GM12878 (cell line): ENCODE measurements around the gene ZCCHC2. TPM values are rescaled to one million over a fixed set of nuclear protein-coding genes. Genes with fewer than 3 reads are reported as not detected.

Experiments
- ATAC-seq: fragments of 200-7000 bp; cut with Tn5 transposase; 3 replicates; pipeline ENCODE4 v1.9.1; 2020; ENCODE audit warnings: mild to moderate bottlenecking, moderate library complexity
- BruUV-seq: library from RNA; stranded (reverse); fragments of 400-500 nt; replicated peaks from 2 replicates; lab custom pipeline; 2021; lab: Mats Ljungman, UMichigan
- CTCF ChIA-PET: fragments of 300-600 bp; sonication (Branson Sonifier 250); formaldehyde crosslinking; extraction: SDS; loops from one replicate; lab custom pipeline; 2021; ENCODE audit warnings: inconsistent platforms; lab: Yijun Ruan, JAX
- POLR2A ChIA-PET: fragments of 350-600 bp; formaldehyde crosslinking; extraction: SDS; loops from one replicate; lab custom pipeline; 2021; ENCODE audit warnings: inconsistent platforms; lab: Charles Lee
- RAD21 ChIA-PET: fragments of 300-600 bp; sonication (Branson Sonifier 250); formaldehyde crosslinking; loops from one replicate; lab custom pipeline; 2023; ENCODE audit warnings: antibody characterized with exemption; ENCODE audit not compliant: unreplicated experiment; lab: Charles Lee
- SMC1A ChIA-PET: fragments of 300-600 bp; sonication (Branson Sonifier 250); formaldehyde crosslinking; loops from one replicate; lab custom pipeline; 2023; ENCODE audit not compliant: unreplicated experiment, uncharacterized antibody; lab: Charles Lee
- DNase-seq: peaks from one replicate; pipeline ENCODE4 v3.0.0-alpha.2; 2011; ENCODE audit warnings: low read depth, low spot score
- FAIRE-seq: peaks from 3 replicates; lab custom pipeline; 2011; peaks lifted over from hg19 to GRCh38; lab: Jason Lieb, UNC
- H2AFZ ChIP-seq: 2 replicates; pipeline ENCODE4 v1.6.0; 2011; ENCODE audit warnings: low read depth, low read length, control low read depth; ENCODE audit not compliant: control insufficient read depth
- H3K27ac ChIP-seq: 2 replicates; pipeline ENCODE4 v1.5.1; 2011; ENCODE audit warnings: control low read depth; ENCODE audit not compliant: control insufficient read depth, insufficient read depth
- H3K27me3 ChIP-seq, 2 experiments: replicated peaks in 1 of 2; 2 replicates each; pipeline versions ENCODE4 v1.6.0 to v1.6.1; 2011; ENCODE audit warnings: low read length in 1 of 2; ENCODE audit not compliant: control insufficient read depth in 2 of 2, insufficient read depth in 2 of 2
- H3K36me3 ChIP-seq, 2 experiments: 2 replicates each; pipeline ENCODE4 v1.5.1; 2011; ENCODE audit warnings: low read length in 1 of 2; ENCODE audit not compliant: control insufficient read depth in 2 of 2, insufficient read depth in 2 of 2
- H3K4me1 ChIP-seq: 2 replicates; pipeline ENCODE4 v1.6.1; 2011; ENCODE audit warnings: mild to moderate bottlenecking, low read length, moderate library complexity, mixed read lengths; ENCODE audit not compliant: control insufficient read depth, insufficient read depth
- H3K4me2 ChIP-seq: 2 replicates; pipeline ENCODE4 v1.6.0; 2011; ENCODE audit warnings: control low read depth; ENCODE audit not compliant: control insufficient read depth, insufficient read depth
- H3K4me3 ChIP-seq: fragments of 200-600 bp; sonication (generic); 2 replicates; pipeline ENCODE4 v1.5.1; 2016
- H3K79me2 ChIP-seq: 2 replicates; pipeline ENCODE4 v1.6.0; 2011; ENCODE audit warnings: low read length; ENCODE audit not compliant: control insufficient read depth, insufficient read depth
- H3K9ac ChIP-seq: 2 replicates; pipeline ENCODE4 v1.8.0; 2011; ENCODE audit warnings: low read length, control low read depth, mixed read lengths; ENCODE audit not compliant: control insufficient read depth, insufficient read depth
- H3K9me3 ChIP-seq: replicated peaks from 3 replicates; pipeline ENCODE4 v1.5.1; 2011; ENCODE audit warnings: mild to moderate bottlenecking, low read length; ENCODE audit not compliant: control insufficient read depth, insufficient read depth
- H4K20me1 ChIP-seq: 2 replicates; pipeline ENCODE4 v1.6.0; 2011; ENCODE audit not compliant: control insufficient read depth, insufficient read depth
- CBX5 ChIP-seq: sonication (generic); IDR thresholded peaks from 2 replicates; pipeline ENCODE4 v1.6.1; 2016; ENCODE audit warnings: low read depth, moderate library complexity, mild to moderate bottlenecking, inconsistent platforms
- CHD2 ChIP-seq: IDR thresholded peaks from 2 replicates; pipeline ENCODE4 v1.6.1; 2011; ENCODE audit warnings: low read depth, low read length, improper control_type of control experiment, borderline replicate concordance
- GATAD2B ChIP-seq: fragments of 450-650 bp; conservative IDR thresholded peaks from 2 replicates; pipeline ENCODE4 v1.6.1; 2017; ENCODE audit warnings: low read depth, mild to moderate bottlenecking, moderate library complexity
- IRF5 ChIP-seq: fragments of 450-650 bp; IDR thresholded peaks from 2 replicates; pipeline ENCODE4 v1.6.1; 2017; ENCODE audit warnings: borderline replicate concordance
- NRF1 ChIP-seq: conservative IDR thresholded peaks from 2 replicates; pipeline ENCODE4 v1.6.1; 2011; ENCODE audit warnings: mild to moderate bottlenecking, low read depth, low read length, improper control_type of control experiment
- POLR2AphosphoS2 ChIP-seq: IDR thresholded peaks from 2 replicates; pipeline ENCODE4 v1.6.1; 2011; ENCODE audit warnings: low read depth, mild to moderate bottlenecking, low read length, improper control_type of control experiment, moderate library complexity
- SKIL ChIP-seq: fragments of 450-650 bp; IDR thresholded peaks from 2 replicates; pipeline ENCODE4 v1.6.1; 2017; ENCODE audit warnings: mild to moderate bottlenecking, low read depth, inconsistent platforms; ENCODE audit not compliant: poor library complexity, severe bottlenecking
- SMC3 ChIP-seq: IDR thresholded peaks from 2 replicates; pipeline ENCODE4 v1.6.1; 2011; ENCODE audit warnings: low read length, improper control_type of control experiment, borderline replicate concordance
- in situ Hi-C: fragments of 300-500 bp; cut with MboI; formaldehyde crosslinking; loops from 9 replicates; pipeline ENCODE4 v1.14.3; 2018; ENCODE audit warnings: mixed read lengths
- intact Hi-C: fragments of 100-400 bp; cut with micrococcal nuclease; formaldehyde crosslinking; loops from one replicate; pipeline ENCODE4 v1.14.2; 2022; ENCODE audit not compliant: unreplicated experiment
- polyA plus RNA-seq, 11 experiments: library from polyadenylated mRNA; depleted of rRNA in 4 of 11; unstranded in 6 of 11; stranded (reverse) in 5 of 11; fragments of >200 nt; fragmentation: Nextera tagmentation in 4 of 11; fragmentation: Illumina TruSeq in 1 of 11; extraction: Ambion mirVana in 4 of 11; extraction: Trizol in 1 of 11; gene quantifications; 1 replicate in 1 of 11; 2 replicates in 10 of 11; pipeline versions ENCODE4 v1.2.1 to v1.2.3, GENCODE V29; 2011 to 2016; ENCODE audit warnings: inconsistent platforms in 2 of 11, missing spikeins in 2 of 11, low read depth in 1 of 11
- total RNA-seq, 4 experiments: library from RNA; depleted of rRNA in 3 of 4; stranded (reverse); fragments of >200 nt in 3 of 4; fragmentation: Illumina TruSeq in 1 of 4; extraction: Trizol in 1 of 4; gene quantifications; 2 replicates each; pipeline versions ENCODE4 v1.2.1 to v1.2.3, GENCODE V29; 2013 to 2021

The ZCCHC2 gene
- total and polyA plus RNA-seq, 10 of the 15 experiments (the other 5 are each of a cell fraction or from before 2014, with no cell fraction given): 1.7 to 17.4 (median 8.6) TPM

- Histone ChIP-seq H3K79me2 (no peaks in the 10 kb centered on the region), H3K4me1 (peaks cover 14% of the 10 kb centered on the region), H3K36me3 (no peaks in the 10 kb centered on the region), H3K4me2 (no peak overlapping the region), H2AFZ (no peak overlapping the region), H4K20me1 (no peaks in the 10 kb centered on the region), H3K9me3 (no peaks in the 10 kb centered on the region; the same call in 2 of the 3 replicates), H3K27ac (no peak overlapping the region), H3K27me3 (peaks cover 0 to 4% of the 10 kb centered on the region in 2 experiments; a peak in 3 of 4 replicates), H3K9ac (no peak overlapping the region), H3K4me3 (no peak overlapping the region)
- FAIRE-seq (no peak), ATAC-seq (no peak), DNase-seq (no peak)
- intact Hi-C loops: no loop called here
- TF ChIP-seq SKIL (no peak), NRF1 (no peak), IRF5 (no peak), GATAD2B (no peak), SMC3 (no peak), CHD2 (no peak), POLR2AphosphoS2 (no peak), CBX5 (no peak)
- ChIA-PET SMC1A (interaction anchor here (0.6 to 1.2 kb wide), 2 partner anchors 69 to 823 kb away, joined by 3 to 4 read pairs; no protein-coding TSS in a partner anchor), CTCF (interaction anchor here (1.0 kb wide), 1 partner anchor 457 kb away, joined by 3 read pairs; no protein-coding TSS in a partner anchor), POLR2A (no interaction called here), RAD21 (no interaction called here)
- BruUV-seq: no TSS peak
- in situ Hi-C loops: no loop called here
Observed at GRCh38 chr18:62500966-62501591, 21.7 kb upstream of the ZCCHC2 start.
